HepG2 (cell line): Measurements from ENCODE around the gene LRRN1. TPM values are rescaled to one million over a fixed set of nuclear protein-coding genes. Genes with fewer than 3 reads are reported as not detected.
"Not testable (repeated sequence)": the region's sequence is repeated elsewhere in the genome, so short reads cannot be mapped to it uniquely, and the experiment has no call there.

Source experiments
- ATAC-seq: fragments of 200-7000 bp; cut with Tn5 transposase; 3 replicates; pipeline ENCODE4 v1.9.1; 2020; ENCODE audit warnings: mild to moderate bottlenecking, moderate library complexity
- BruUV-seq: library from RNA; stranded (reverse); fragments of 400-500 nt; replicated peaks from 2 replicates; lab custom pipeline; 2021; lab: Mats Ljungman, UMichigan
- CTCF ChIA-PET: fragments of 300-600 bp; formaldehyde crosslinking; extraction: SDS; loops from one replicate; lab custom pipeline; 2021; ENCODE audit warnings: low total read pairs, inconsistent platforms, low intra/inter-chr PET ratio; lab: Yijun Ruan, JAX
- POLR2A ChIA-PET: fragments of 350-600 bp; sonication (Branson Sonifier 250); formaldehyde crosslinking; loops from one replicate; lab custom pipeline; 2020; ENCODE audit warnings: antibody characterized with exemption, inconsistent platforms; lab: Yijun Ruan, JAX
- DNase-seq: peaks from one replicate; pipeline ENCODE4 v3.0.0-alpha.2; 2015; ENCODE audit warnings: low spot score
- FAIRE-seq: peaks from 3 replicates; lab custom pipeline; 2011; peaks lifted over from hg19 to GRCh38; lab: Jason Lieb, UNC
- H2AFZ ChIP-seq: one replicate; pipeline ENCODE4 v1.6.1; 2011; ENCODE audit warnings: low read length, inconsistent platforms
- H3K27ac ChIP-seq: fragments of 300-600 bp; 3 replicates; pipeline ENCODE4 v1.8.0; 2011; ENCODE audit warnings: mixed run types, mild to moderate bottlenecking, mixed read lengths, low read length, inconsistent platforms; ENCODE audit not compliant: insufficient read depth; ENCODE audit errors: extremely low read length
- H3K27me3 ChIP-seq, 2 experiments: fragments of 200-600 bp in 1 of 2; 2 replicates in 1 of 2; 3 replicates in 1 of 2; pipeline versions ENCODE4 v1.6.0 to v1.8.0; 2011; ENCODE audit warnings: low read length in 2 of 2, mild to moderate bottlenecking in 2 of 2, moderate library complexity in 2 of 2, inconsistent platforms in 1 of 2; ENCODE audit not compliant: insufficient read depth in 2 of 2, control insufficient read depth in 1 of 2
- H3K36me3 ChIP-seq, 2 experiments: fragments of 200-600 bp in 1 of 2; replicated peaks in 1 of 2; 2 replicates in 1 of 2; 3 replicates in 1 of 2; pipeline versions ENCODE4 v1.5.1 to v1.8.0; 2011; ENCODE audit warnings: low read length in 2 of 2, inconsistent platforms in 1 of 2; ENCODE audit not compliant: insufficient read depth in 2 of 2, control insufficient read depth in 1 of 2
- H3K4me1 ChIP-seq: 2 replicates; pipeline ENCODE4 v1.5.1; 2012; ENCODE audit warnings: low read length, inconsistent platforms; ENCODE audit not compliant: insufficient read depth
- H3K4me2 ChIP-seq: 2 replicates; pipeline ENCODE4 v1.6.0; 2011; ENCODE audit warnings: low read depth, low read length, inconsistent platforms
- H3K4me3 ChIP-seq, 3 experiments: fragments of 200-600 bp in 1 of 3; sonication (generic), shearing (Covaris generic) in 1 of 3; replicated peaks in 1 of 3; 2 replicates each; pipeline ENCODE4 v1.5.1; 2011 to 2016; ENCODE audit warnings: low read length in 3 of 3, inconsistent platforms in 2 of 3, low read depth in 2 of 3, mild to moderate bottlenecking in 2 of 3, control low read depth in 1 of 3, mixed read lengths in 1 of 3; ENCODE audit not compliant: insufficient read depth in 1 of 3
- H3K79me2 ChIP-seq: one replicate; pipeline ENCODE4 v1.6.1; 2011; ENCODE audit warnings: low read length, inconsistent platforms; ENCODE audit not compliant: insufficient read depth
- H3K9ac ChIP-seq: 2 replicates; pipeline ENCODE4 v1.6.0; 2011; ENCODE audit warnings: mild to moderate bottlenecking, low read depth, low read length, inconsistent platforms; ENCODE audit not compliant: insufficient read depth
- H3K9me3 ChIP-seq: 2 replicates; pipeline ENCODE4 v1.5.1; 2012; ENCODE audit warnings: mild to moderate bottlenecking, low read length
- H4K20me1 ChIP-seq: 2 replicates; pipeline ENCODE4 v1.6.0; 2011; ENCODE audit warnings: inconsistent platforms, mild to moderate bottlenecking, low read length, moderate library complexity; ENCODE audit not compliant: insufficient read depth
- EED ChIP-seq: sonication (generic); formaldehyde crosslinking; IDR thresholded peaks from 2 replicates; pipeline ENCODE4 v1.5.0; 2020; ENCODE audit warnings: mild to moderate bottlenecking, missing genetic modification reagents
- MXD4 ChIP-seq: IDR thresholded peaks from 2 replicates; pipeline ENCODE4 v1.6.1; 2016; ENCODE audit warnings: mild to moderate bottlenecking, missing biosample characterization, missing genetic modification reagents
- NFE2L1 ChIP-seq: sonication (generic); formaldehyde crosslinking; IDR thresholded peaks from 2 replicates; pipeline ENCODE4 v1.4.0; 2020; ENCODE audit warnings: missing genetic modification reagents, mild to moderate bottlenecking, borderline replicate concordance
- TEAD3 ChIP-seq: optimal IDR thresholded peaks from 2 replicates; pipeline ENCODE3; 2016; ENCODE audit warnings: borderline replicate concordance
- THYN1 ChIP-seq: sonication (generic); formaldehyde crosslinking; IDR thresholded peaks from 2 replicates; pipeline ENCODE4 v1.8.1; 2023; ENCODE audit warnings: low read depth, mild to moderate bottlenecking, moderate library complexity, missing genetic modification reagents, borderline replicate concordance
- WGBS: methylation state at CpG from one replicate; pipeline ENCODE4 v1.1.6; 2017; ENCODE audit warnings: low lambda C conversion rate; 5-methylcytosine and 5-hydroxymethylcytosine counted together
- in situ Hi-C: cut with HindIII; loops from 2 replicates; pipeline ENCODE4 v1.10.0; 2017; ENCODE audit warnings: low pct_unique_long_range_greater_than_20kb; ENCODE audit not compliant: extremely low pct_ligation_motif_present
- intact Hi-C: fragments of 100-400 bp; cut with micrococcal nuclease; formaldehyde crosslinking; loops from one replicate; pipeline ENCODE4 v1.10.0; 2022; ENCODE audit not compliant: unreplicated experiment
- polyA plus RNA-seq, 8 experiments: library from polyadenylated mRNA; depleted of rRNA in 3 of 8; stranded (reverse) in 7 of 8; unstranded in 1 of 8; fragments of >200 nt; fragmentation: Illumina TruSeq in 4 of 8; extraction: Trizol in 4 of 8; gene quantifications; 2 replicates each; pipeline versions ENCODE4 v1.2.1 to v1.2.3, GENCODE V29; 2011 to 2016; ENCODE audit warnings: low read depth in 4 of 8, missing spikeins in 1 of 8, mixed read lengths in 1 of 8; ENCODE audit not compliant: insufficient read depth in 1 of 8
- total RNA-seq, 5 experiments: library from RNA; depleted of rRNA; stranded (reverse); fragments of >200 nt; fragmentation: Illumina TruSeq; extraction: Trizol; gene quantifications; 2 replicates each; pipeline ENCODE4 v1.2.3, GENCODE V29; 2016; ENCODE audit warnings: low read depth in 1 of 5
- TF ChIP-seq, protein P1 (sequence below): IDR thresholded peaks from 2 replicates; pipeline ENCODE4 v1.6.1; 2016; ENCODE audit warnings: mild to moderate bottlenecking

LRRN1 gene
- total and polyA plus RNA-seq, 2 of the 13 experiments (the other 11 are each of a cell fraction or from before 2014, with no cell fraction given): not detected

- TF ChIP-seq, protein P1, sequence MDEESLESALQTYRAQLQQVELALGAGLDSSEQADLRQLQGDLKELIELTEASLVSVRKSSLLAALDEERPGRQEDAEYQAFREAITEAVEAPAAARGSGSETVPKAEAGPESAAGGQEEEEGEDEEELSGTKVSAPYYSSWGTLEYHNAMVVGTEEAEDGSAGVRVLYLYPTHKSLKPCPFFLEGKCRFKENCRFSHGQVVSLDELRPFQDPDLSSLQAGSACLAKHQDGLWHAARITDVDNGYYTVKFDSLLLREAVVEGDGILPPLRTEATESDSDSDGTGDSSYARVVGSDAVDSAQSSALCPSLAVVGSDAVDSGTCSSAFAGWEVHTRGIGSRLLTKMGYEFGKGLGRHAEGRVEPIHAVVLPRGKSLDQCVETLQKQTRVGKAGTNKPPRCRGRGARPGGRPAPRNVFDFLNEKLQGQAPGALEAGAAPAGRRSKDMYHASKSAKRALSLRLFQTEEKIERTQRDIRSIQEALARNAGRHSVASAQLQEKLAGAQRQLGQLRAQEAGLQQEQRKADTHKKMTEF (CRISPR knock-in tag): no peak
- no peak for TF ChIP-seq MXD4
- no peak for TF ChIP-seq EED (CRISPR knock-in tag)
Measured at GRCh38 chr3:3875491-3875890, 76.3 kb downstream of the LRRN1 start (continued).

DNA sequence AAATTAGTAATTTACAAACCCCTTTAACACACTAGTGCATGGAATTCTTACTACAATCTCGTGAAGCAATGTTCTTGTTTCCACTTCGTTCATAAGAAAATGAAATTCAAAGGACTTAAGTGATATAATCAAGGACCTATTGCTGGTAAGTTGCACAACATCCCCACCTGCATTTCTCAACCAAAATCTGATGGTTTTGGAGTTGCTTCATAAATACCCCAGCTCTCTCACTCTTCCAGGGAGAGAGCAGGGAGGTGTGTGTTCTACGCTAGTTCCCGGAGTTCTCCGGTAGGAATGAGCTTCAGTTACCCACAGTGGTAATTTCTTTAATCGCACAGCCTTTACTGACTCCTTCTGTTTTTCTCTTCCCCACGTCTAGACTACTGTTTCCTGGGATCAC is 81.8 kb downstream of the LRRN1 start:
- H3K36me3 ChIP-seq: no peaks in the 10 kb centered on the region
- intact Hi-C loops: no loop called here
- ChIA-PET CTCF (no interaction called here), POLR2A (no interaction called here)
- H3K9ac ChIP-seq: no peak overlapping the region
- no peak for ATAC-seq
- no peaks in the 10 kb centered on the region for H3K9me3 ChIP-seq
- TF ChIP-seq NFE2L1 (CRISPR knock-in tag): no peak
- TF ChIP-seq TEAD3 (CRISPR knock-in tag): no peak
- TF ChIP-seq THYN1 (CRISPR knock-in tag): no peak
- H3K27me3 ChIP-seq: no peaks in the 10 kb centered on the region
- BruUV-seq: no TSS peak
- no peaks in the 10 kb centered on the region for H3K79me2 ChIP-seq
- WGBS: 57% methylated on average over 7 of the region's 7 CpGs
- no peak overlapping the region for H3K27ac ChIP-seq
- in situ Hi-C loops: no loop called here
- no peaks in the 10 kb centered on the region for H4K20me1 ChIP-seq
- no peak overlapping the region for H3K4me3 ChIP-seq
- FAIRE-seq: no peak
- H3K4me1 ChIP-seq: no peaks in the 10 kb centered on the region
- H2AFZ ChIP-seq: no peak overlapping the region
- DNase-seq: no peak
- no peak overlapping the region for H3K4me2 ChIP-seq

DNA sequence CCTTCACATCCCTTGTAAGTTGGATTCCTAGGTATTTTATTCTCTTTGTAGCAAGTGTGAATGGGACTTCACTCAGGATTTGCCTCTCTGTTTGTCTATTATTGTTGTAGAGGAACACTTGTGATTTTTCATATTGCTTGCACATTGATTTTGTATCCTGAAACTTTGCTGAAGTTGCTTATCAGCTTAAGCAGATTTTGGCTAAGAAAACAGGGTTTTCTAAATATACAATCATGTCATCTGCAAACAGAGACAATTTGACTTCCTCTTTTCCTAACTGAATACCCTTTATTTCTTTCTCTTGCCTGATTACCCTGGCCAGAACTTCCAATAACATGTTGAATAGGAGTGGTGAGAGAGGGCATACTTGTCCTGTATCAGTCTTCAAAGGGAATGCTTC is 88.1 kb downstream of the LRRN1 start:
- BruUV-seq, in situ Hi-C loops, POLR2A ChIA-PET: not testable (repeated sequence)

More for the DNA sequence above, 88.1 kb downstream of the LRRN1 start:
- H3K9ac ChIP-seq, H3K79me2 ChIP-seq, H3K27me3 ChIP-seq, H2AFZ ChIP-seq, H3K4me2 ChIP-seq, H3K4me1 ChIP-seq, H4K20me1 ChIP-seq, CTCF ChIA-PET, intact Hi-C loops, DNase-seq, ATAC-seq, H3K4me3 ChIP-seq, H3K27ac ChIP-seq, FAIRE-seq, H3K36me3 ChIP-seq, H3K9me3 ChIP-seq: not testable (repeated sequence)
